GM21717 (cell line): ENCODE measurements around the gene RPS6KA2.

ENCODE experiments used
- ATAC-seq: cut with Tn5 transposase; IDR thresholded peaks from one replicate; pipeline ENCODE4 v1.9.1; 2021; ENCODE audit warnings: mild to moderate bottlenecking, moderate library complexity; ENCODE audit not compliant: unreplicated experiment

Gene RPS6KA2

DNA sequence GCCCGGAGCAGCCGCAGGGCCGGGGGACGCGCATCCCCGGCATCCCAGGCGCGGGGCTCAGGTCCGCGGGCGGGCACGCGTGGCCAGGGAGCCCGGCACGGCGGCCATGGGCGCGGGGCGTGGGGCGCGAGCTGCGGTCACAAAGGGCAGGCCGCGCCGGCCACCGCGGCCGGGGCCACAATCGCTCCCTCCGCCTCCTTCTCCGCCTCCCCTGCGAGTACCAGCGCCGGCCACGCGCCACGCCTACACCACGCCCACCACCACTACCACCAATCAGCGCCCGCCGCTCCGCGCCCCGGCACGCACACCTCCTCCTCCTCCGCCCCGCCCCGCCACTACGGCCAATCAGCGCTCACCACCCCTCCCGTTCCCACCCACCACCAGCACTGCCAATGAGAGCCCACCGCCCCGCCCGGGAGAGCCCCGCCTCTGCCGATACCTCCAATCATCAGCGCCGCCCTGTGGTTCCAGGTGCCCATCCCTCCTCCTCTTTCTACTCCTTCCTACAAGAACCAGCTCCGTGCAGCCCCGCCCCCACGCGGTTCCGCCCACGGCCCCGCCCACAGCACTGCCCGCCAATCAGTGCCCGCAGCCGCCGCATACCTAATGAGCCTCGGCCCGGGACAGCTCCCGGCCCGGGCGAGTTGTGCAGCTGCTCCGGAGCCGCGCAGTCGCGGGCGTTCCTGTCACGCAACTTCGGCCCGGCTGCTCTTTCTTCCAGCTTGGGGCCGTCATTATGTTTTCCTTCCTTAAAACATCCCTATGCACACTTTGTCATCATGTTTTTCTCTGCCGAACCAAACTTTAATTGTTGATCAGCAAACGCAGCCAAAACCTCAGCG is at the start of gene RPS6KA2:
RPS6KA2 (minus strand) TSS at position 219 of the 842 bp plus-strand sequence. CDS start 232 bp downstream, outside the sequence.
- peak; percentile 92 for ATAC-seq

DNA sequence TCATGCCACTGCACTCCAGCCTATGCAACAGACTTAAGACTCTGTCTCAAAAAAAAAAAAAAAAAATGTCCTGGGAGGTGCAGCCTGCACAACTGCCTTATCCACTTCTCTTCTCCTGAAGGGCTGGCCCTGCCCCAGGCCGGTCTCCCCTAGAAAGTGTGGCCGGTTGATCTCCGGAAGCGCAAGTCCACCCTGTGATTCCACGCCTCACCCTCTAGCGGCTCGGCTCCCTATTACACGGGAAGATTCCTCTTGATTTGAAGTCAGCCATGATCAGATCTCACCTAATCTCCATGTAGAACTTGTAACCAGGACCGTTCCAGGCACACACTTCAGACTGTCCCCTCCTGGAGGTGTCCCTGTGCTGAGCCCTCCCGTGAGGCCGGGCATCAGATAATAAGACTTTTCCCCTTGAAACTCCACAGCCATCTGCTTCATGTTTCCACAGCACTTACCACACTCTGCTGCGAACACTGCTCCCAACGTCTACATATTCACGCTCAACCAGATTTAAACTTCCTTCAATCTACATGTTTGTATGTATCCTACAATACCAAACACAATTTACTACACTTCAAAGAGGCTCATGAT is 49.3 kb upstream of the RPS6KA2 start:
- no peak for ATAC-seq

DNA sequence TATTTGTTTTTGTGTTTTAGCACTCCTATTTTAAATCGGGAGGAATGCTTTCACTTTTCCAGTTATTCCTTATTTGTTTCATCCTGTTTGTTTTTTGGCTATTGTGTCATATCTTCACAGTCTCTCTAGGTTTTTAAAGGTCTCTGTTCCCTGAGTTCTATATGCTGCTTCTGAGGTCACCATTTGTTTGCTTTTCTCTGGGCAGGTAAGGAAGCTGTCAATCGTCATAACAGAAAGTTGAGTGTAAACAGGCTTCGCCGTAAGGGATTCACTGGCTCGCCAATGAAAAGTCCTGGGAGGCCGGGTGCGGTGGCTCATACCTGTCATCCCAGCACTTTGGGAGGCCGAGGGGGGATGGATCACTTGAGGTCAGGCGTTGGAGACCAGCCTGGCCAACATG is 48.7 kb upstream of the RPS6KA2 start:
- no peak for ATAC-seq

DNA sequence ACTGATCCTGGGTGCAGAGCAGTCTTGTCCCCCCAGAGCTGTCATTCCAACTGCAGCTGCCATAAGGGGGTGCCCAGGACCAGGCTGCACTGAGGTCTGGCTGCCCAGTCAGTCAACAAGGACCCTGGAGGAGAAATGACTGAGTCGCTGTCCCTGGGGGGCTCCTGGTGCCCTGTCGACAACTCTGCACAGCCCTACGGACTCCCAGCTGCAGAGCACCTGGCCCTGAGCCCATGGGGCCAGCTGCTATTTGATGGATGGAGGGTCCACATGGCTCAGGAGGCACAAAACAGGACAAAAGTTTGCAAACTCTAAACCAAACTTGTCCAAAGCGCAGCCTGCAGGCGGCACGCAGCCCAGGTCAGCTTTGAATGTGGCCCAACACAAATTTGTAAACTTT is 46.3 kb upstream of the RPS6KA2 start:
- no peak for ATAC-seq

DNA sequence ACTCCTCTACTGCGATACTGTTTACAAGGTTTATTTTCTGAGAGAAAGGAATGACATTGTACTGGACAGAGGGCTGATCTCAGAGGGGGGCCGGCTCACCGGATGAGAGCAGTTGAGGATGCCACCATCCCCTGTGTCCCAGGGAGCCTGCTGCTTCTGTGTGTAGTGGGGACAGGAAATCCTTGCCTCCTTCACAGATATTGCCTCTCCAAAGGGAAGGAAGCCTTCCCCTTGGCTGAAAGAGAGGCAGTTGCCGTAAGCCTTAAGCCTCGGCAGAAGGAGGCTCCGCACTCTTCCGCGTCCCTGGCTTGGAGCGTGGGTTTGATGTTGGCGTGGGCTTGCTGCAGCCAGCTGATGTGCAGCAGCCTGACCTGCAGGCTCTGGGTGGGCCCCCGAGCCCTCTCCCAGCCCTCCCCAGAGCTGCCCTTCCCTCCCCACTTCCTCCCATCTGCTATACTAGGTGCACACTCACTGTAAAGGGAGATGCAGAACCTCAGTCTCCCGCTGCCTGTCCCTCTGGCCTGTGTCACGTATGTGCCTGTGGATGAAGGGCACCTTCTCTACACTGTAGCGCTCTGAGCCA is 45.7 kb upstream of the RPS6KA2 start:
- ATAC-seq: no peak

DNA sequence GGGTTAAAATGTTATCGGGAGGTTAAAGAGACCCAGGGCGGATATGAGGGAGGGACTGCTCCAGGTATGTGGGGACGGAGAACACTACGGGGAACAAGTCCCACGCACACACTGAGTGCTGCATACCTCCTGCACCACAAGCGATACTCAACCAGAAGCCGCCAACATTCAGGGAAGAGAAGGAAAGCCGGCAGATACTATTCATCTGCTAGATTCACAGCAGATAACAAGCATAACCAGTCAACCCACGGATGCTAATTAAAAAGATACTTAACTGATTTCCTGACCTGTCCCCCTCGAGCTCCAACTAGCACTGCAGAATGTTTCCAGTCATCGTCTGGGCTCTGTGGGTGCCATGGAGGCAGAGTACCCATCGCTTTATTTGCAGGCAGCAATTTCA is 45.1 kb upstream of the RPS6KA2 start:
- ATAC-seq: no peak

DNA sequence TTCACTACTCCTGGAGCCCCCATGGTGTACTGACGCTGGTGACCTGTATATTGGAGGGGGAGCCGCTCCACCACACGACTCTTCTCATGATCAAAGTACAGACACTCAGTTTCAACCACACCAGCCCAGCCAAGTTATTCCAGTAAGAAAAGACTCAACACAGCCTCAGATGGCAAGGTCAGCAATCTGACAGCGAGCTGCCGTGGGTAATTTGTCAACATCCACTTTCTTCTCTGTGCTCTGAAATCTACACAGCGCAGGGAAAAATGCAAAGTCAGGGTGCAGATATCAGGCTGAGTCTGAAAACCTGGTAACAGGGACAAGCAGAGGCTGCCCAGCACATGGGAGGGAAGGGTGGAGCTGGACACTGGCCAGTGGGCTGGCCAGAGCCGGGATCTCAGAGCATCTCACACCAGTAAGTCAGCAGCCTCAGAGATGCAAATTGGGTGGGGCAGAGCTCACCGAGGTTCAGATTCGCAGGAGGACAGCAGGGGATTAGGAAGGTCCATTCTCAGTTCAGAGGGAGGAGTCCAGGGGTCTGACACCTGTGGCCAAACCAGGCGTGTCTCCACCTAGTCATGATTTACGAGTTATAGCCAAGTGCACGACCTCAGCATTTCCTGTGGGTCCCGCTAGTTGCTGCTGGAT is 44.5 kb upstream of the RPS6KA2 start:
- no peak for ATAC-seq

DNA sequence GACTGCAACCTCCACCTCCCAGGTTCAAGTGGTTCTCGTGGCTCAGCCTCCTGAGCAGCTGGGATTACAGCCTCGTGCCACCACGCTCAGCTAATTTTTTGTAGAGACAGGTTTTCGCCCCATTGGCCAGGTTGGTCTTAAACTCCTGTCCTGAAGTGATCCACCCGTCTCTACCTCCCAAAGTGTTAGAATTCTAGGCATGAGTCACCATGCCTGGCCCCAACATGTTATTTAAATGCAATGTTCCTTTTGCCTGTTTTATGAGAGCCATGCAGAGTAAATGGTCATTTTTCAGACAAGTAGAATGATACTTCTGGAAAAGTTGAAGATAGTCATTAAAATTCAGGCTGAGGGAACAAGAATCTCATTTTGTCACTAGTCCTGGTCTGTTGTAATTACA is 43.8 kb upstream of the RPS6KA2 start:
- no peak for ATAC-seq

DNA sequence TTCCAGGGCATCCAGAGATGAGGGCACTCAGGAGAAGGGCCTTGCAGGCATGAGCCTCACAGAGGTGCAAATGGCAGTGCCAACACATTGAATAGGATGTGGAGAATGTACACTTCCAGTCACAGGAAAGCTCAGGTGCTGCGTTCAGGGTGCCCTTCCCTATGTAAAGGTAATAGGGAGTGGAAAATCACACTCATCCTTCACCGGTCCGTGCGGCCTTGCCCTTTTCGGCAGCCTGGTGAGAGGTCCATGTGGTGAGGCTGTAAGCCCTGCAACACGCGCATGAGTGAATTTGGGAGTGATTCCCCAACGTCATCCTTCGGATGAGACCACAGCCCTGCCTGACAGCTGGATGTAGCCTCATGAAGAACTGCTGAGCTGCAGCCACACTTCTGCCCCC is 43.0 kb upstream of the RPS6KA2 start:
- ATAC-seq: no peak

DNA sequence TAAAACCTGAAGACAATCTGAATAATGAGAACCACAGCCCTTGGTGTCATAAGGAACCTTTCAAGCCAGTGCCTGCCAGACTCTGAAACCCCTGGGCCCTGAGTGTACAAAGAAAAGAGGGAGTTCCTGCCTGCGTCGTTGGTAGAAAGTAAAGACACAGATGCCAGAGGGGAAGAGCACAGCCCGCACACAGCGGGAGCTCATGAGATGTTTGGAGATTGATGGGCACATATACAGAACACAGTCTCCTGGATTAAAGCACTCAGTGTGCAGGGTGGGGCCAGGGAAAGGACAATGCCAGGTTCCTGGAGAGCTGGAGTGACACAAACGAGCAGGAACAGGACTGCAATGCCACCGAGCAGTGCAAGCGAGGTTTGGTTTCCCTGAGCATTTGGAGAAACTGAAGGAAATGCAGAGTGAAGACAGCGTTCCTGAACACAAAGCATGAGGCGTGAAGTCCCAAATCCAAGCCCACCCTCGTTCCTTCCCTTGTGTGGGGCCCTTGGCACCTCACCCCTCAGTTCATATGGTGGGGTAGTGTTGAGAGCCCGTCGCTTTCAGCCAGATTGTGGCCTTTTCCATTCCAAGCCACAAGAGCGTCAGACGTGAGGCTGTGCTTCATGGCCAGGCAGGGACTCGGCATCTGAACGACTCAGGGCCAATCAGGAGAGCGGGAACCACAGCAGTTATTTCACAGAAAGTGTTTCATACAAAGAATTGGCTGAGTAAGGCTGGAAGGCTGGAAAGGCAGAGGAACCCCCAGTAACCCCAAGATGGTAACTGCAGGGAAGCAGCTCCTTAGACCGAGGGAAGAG is 41.0 kb upstream of the RPS6KA2 start:
- no peak for ATAC-seq

DNA sequence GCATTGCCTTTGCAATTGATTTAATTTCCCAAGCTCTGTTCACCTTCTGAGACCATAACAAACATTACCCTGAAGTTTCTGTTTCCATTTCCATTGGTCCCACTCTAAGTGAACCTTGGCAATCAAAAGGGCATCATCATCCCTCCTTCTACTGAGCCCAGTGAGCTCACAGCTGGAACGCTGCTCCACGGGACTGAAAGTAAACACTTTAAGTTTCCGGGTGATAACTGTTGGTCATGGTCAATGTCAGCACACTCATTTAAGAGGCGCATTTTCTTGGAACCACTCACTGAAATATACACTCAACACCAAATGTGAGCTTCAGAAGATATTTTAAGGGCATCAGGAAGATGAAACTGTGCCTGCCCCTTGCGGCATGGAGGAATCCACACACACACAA is 37.1 kb upstream of the RPS6KA2 start:
- no peak for ATAC-seq

DNA sequence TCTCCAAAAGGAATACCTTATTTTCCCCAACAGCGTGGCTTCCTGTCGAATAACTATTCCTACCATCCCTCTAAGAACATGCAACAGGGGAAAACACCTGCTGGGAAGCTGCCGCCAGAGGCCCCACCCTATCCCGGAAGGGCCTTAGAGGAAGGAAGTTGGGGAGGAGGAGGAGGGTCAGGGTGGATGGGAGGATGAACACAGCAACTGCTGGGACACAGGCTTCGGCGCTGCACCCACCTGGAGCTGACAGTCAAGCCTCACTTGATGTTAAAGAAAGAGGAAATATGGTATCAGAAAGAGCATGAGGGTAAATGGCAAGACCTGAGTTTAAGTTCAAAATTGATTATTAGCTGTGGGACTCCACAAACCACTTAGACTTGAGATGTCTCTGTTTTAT is 36.5 kb upstream of the RPS6KA2 start:
- no peak for ATAC-seq

DNA sequence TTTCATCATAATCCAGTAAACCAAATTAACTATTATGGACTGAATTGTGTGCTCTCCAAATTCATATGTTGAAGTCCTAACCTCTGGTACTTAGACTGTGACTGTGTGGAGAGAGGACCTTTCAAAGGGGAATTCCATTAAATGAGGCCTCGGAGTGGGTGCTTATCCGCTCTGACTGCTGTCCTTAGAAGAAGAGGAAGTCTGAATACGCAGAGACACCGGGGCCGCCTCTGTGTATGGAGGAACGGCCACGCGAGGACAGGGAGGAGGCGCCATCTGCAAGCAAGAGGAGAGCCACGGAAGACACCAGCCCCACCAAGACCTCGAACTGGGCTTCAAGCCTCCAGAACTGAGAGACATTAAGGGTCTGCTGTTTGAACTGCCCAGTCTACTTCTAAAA is 35.6 kb upstream of the RPS6KA2 start:
- ATAC-seq: no peak

DNA sequence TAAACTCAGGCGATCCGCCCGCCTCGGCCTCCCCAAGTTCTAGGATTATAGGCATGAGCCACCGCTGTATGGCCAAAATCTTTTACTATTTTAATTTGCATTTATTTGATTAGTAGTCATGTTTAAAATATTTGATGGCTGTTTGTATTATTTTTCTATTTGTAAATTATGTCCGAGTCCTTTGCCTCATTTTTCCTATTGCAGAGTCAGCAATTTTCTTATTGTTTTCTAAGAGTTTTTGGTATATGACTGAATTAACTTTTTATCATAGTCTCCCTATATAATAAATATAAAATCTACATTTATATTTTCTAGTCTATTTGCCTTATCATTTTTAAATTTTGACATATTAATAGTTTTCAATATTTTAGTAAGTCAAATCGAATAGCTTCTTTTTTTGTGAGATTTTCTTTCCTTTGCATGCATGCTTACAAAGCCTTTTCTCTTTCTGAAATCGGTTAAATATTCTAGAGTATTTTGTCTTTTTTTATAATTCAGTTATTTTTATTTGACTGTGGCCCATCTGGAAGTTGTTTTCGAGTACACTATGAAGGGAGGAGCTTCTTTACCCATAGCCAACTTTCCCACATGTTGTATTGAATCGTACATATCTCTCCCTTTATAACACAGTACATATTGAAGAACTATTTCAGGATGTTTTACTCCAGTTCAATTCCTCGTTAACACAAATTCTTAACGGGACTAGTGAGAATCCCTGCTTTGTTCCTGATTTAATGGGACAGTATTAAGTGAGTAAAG is 34.5 kb upstream of the RPS6KA2 start:
- ATAC-seq: no peak

DNA sequence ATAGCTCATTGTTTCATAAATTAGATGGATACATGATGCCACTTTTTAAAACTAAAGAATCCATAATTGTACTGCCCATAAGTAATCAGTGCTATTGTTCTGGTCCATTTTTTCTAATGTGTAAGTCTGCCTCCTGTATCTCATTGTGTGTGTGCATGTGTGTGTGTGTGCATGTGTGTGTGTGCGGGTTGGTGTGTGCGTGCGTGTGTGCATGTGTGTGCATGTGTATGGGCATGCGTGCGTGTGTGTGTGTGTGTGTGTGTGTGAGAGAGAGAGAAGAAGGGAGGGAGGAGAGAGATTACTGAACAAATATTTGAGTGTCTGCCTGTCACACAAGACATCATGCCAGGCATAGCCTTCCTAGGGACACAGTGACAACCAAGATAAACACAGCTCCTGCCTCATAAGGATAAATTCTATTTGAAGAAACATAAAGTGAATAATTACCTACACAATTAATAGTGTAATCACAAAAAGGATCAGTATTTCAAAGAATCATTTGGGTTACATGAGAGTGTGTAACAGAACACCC is 33.2 kb upstream of the RPS6KA2 start:
- ATAC-seq: no peak

DNA sequence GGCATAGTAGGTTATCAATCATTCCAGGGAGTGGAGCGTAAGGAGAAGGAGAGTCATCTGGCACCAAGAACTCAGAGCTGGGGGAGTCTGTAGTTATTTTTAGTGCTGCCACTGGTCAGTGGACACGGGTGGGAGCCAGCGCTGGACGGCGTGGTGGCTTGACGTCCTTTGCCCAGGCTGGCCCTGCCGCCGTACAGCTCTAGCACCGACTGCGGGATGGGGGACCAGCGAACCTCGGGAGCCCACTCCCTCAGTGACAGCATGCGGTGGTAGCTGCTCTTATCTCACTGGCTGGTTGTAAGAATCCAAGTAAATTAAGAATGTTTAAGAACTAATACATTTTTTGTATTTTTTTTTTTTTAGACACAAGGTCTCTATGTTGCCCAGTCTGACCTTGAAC is 32.5 kb upstream of the RPS6KA2 start:
- ATAC-seq: no peak

DNA sequence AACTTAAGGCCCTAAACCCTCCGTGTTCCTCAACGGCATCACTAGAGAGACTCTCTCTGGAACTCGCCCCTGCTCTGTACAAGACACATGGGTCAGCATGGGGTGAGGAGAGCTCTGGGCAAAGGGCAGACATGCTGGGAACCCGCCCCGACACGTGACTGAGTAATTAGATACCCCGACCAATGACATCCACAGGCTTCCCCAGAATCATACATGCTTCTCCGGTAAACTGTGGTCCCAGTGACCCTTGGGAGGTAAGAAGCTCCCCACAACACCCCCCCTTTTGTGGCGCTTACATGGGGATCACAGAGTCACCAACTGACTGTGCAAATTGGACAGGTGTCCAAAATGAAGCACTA is 31.7 kb upstream of the RPS6KA2 start:
- no peak for ATAC-seq

DNA sequence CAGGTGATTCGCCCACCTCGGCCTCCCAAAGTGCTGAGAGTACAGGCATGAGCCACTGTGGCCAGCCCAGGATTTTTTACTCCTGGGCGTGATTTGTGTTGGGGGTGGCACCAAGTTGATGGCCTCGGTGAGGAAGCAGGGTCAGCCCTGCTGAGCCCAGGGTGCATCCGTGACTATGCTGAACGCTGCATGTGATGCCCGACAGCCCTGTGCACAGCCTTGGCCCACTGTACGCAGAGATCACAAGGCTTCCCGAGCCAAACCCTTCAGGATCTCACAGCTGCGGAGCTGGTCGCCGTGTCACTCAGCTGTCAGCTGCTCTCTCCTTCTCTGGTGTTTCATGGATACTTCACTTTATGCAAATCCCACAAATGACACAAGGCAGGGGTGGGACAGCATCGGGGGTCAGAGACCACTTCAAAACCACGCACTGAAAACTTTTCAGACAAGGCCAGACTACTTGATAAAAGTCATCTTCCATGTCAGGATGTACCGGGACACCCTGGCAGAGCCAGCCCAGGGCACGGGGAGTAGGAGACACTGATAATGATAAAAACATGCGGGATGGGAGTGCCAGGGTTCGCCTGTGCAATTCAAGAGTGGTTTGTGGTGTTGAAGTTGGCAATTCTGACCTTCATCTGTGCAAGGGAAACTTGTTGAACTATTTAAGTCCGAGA is 31.2 kb upstream of the RPS6KA2 start:
- no peak for ATAC-seq

DNA sequence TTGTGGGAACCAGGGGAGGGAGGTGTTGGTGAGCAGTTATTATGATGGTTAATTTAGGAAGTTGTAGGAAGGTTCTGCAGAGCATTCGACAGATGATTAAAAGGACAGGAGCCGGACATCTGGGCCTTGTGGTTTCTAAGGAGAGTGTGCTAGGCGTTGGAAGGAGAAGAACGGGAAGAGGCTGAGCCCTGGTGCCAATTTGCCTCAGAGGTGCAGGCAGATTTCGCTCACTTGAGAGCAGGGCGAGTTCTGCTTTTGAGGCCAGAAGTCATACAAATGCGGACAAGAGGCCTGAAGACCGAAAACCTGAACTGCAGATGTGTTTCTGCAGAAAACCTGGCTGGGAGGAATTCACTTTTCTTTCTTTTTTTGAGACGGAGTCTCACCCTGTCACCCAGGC is 30.5 kb upstream of the RPS6KA2 start:
- no peak for ATAC-seq
